HCT116 (cell line): ENCODE measurements around the gene CCDC69.

Source experiments
- EZH2 ChIP-seq: fragments of 200-600 bp; sonication (generic); IDR thresholded peaks from 2 replicates; pipeline ENCODE4 v1.6.1; 2017; ENCODE audit warnings: antibody characterized with exemption, mixed run types
- JUND ChIP-seq: IDR thresholded peaks from 2 replicates; pipeline ENCODE4 v1.6.1; 2012
- RAD21 ChIP-seq: IDR thresholded peaks from 2 replicates; pipeline ENCODE4 v1.6.1; 2012; ENCODE audit warnings: low read depth, mild to moderate bottlenecking
- TCF7L2 ChIP-seq: IDR thresholded peaks from 2 replicates; pipeline ENCODE4 v1.7.0; 2011; ENCODE audit warnings: borderline replicate concordance, inconsistent platforms; ENCODE audit not compliant: insufficient read depth, insufficient read length; ENCODE audit errors: extremely low read depth
- ZFX ChIP-seq: fragments of 450-650 bp; IDR thresholded peaks from 2 replicates; pipeline ENCODE4 v1.6.1; 2017
- ZNF274 ChIP-seq: fragments of 200-500 bp; sonication (Bioruptor generic); IDR thresholded peaks from 2 replicates; pipeline ENCODE4 v1.6.1; 2014; ENCODE audit warnings: mild to moderate bottlenecking, low read depth, low read length, inconsistent platforms
- TF ChIP-seq, protein P1 (sequence below), 3 experiments: fragments of 200-600 bp in 1 of 3; sonication (generic) in 1 of 3; IDR thresholded peaks in 2 of 3; conservative IDR thresholded peaks in 1 of 3; 2 replicates each; pipeline ENCODE4 v1.5.1; 2012 to 2017; ENCODE audit warnings: low read depth in 2 of 3, low read length in 2 of 3, antibody characterized with exemption in 1 of 3, borderline replicate concordance in 1 of 3, control low read depth in 1 of 3, mild to moderate bottlenecking in 1 of 3, mixed read lengths in 1 of 3, mixed run types in 1 of 3, moderate library complexity in 1 of 3; ENCODE audit not compliant: insufficient read depth in 1 of 3
- TF ChIP-seq, protein P2 (sequence below): IDR thresholded peaks from 2 replicates; pipeline ENCODE4 v1.6.1; 2012; ENCODE audit warnings: low read depth

GRCh38 chr5:151142933-151143332 lies 81.0 kb downstream of the CCDC69 start:
- TF ChIP-seq, protein P1, sequence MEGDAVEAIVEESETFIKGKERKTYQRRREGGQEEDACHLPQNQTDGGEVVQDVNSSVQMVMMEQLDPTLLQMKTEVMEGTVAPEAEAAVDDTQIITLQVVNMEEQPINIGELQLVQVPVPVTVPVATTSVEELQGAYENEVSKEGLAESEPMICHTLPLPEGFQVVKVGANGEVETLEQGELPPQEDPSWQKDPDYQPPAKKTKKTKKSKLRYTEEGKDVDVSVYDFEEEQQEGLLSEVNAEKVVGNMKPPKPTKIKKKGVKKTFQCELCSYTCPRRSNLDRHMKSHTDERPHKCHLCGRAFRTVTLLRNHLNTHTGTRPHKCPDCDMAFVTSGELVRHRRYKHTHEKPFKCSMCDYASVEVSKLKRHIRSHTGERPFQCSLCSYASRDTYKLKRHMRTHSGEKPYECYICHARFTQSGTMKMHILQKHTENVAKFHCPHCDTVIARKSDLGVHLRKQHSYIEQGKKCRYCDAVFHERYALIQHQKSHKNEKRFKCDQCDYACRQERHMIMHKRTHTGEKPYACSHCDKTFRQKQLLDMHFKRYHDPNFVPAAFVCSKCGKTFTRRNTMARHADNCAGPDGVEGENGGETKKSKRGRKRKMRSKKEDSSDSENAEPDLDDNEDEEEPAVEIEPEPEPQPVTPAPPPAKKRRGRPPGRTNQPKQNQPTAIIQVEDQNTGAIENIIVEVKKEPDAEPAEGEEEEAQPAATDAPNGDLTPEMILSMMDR (IDR thresholded peaks at IDR 0.05 in 2 of 3, conservative IDR thresholded peaks at IDR 0.05 in 1 of 3; ENCODE audit: borderline replicate concordance in 1 of 3, insufficient read depth in 1 of 3, low read depth in 2 of 3, low read length in 2 of 3): no peak
- TF ChIP-seq ZNF274 (no peak), JUND (no peak), RAD21 (no peak), EZH2 (no peak), TCF7L2 (no peak), ZFX (no peak)
- TF ChIP-seq, protein P2, sequence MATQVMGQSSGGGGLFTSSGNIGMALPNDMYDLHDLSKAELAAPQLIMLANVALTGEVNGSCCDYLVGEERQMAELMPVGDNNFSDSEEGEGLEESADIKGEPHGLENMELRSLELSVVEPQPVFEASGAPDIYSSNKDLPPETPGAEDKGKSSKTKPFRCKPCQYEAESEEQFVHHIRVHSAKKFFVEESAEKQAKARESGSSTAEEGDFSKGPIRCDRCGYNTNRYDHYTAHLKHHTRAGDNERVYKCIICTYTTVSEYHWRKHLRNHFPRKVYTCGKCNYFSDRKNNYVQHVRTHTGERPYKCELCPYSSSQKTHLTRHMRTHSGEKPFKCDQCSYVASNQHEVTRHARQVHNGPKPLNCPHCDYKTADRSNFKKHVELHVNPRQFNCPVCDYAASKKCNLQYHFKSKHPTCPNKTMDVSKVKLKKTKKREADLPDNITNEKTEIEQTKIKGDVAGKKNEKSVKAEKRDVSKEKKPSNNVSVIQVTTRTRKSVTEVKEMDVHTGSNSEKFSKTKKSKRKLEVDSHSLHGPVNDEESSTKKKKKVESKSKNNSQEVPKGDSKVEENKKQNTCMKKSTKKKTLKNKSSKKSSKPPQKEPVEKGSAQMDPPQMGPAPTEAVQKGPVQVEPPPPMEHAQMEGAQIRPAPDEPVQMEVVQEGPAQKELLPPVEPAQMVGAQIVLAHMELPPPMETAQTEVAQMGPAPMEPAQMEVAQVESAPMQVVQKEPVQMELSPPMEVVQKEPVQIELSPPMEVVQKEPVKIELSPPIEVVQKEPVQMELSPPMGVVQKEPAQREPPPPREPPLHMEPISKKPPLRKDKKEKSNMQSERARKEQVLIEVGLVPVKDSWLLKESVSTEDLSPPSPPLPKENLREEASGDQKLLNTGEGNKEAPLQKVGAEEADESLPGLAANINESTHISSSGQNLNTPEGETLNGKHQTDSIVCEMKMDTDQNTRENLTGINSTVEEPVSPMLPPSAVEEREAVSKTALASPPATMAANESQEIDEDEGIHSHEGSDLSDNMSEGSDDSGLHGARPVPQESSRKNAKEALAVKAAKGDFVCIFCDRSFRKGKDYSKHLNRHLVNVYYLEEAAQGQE: no peak
